ENCODE measurements around the gene ZNF223. TPM values are rescaled to one million over a fixed set of nuclear protein-coding genes. Genes with fewer than 3 reads are reported as not detected.
A peak's percentile ranks its signal among the peaks of the same experiment; 100 is the strongest.

The ZNF223 gene
- total RNA-seq, 2 donors from 2014 or later, result 2.6 to 4.6 TPM

GRCh38 chr19:44050740-44051649 is 841 bp upstream of the ZNF223 start:
- TF ChIP-seq POLR2A (IDR thresholded peaks at IDR 0.05) (peak in 1 of 3 donors; percentile 25), CTCF (IDR thresholded peaks at IDR 0.05) (no peak)
- H3K27ac ChIP-seq, result peak overlapping the region; percentile 41 to 69 (median 62)
- ATAC-seq, result peak; percentile 40
- H3K27me3 ChIP-seq, result no peaks in the 10 kb centered on the region
- intact Hi-C loops (cut with DNase I), result no loop called here
- DNase-seq, result peak; percentile 28 to 41 (median 32)
- H3K4me1 ChIP-seq, result peaks cover 15% of the 10 kb centered on the region
- H3K36me3 ChIP-seq (replicated peaks in 1 of 2; ENCODE audit: insufficient read depth in 1 of 2, low read depth in 2 of 2), result no peaks in the 10 kb centered on the region
- WGBS, 2 donors, result 2 to 7% methylated on average over 18 to 21 of the region's 21 CpGs
- peak overlapping the region; percentile 4 to 47 for H3K4me3 ChIP-seq
- peaks cover 0 to 10% (median 0%) of the 10 kb centered on the region in 3 donors for H3K9me3 ChIP-seq

- peaks cover 0 to 11% (median 0%) of the 10 kb centered on the region in 3 donors for H3K9me3 ChIP-seq
- ATAC-seq (no peak), DNase-seq (no peak)
- intact Hi-C loops (cut with DNase I), result no loop called here
- H3K27me3 ChIP-seq, result no peaks in the 10 kb centered on the region
- H3K36me3 ChIP-seq (replicated peaks in 1 of 2; ENCODE audit: insufficient read depth in 1 of 2, low read depth in 2 of 2), result peaks cover 0 to 3% of the 10 kb centered on the region in 2 donors
- WGBS, 2 donors, result 94% methylated on average over 5 of the region's 5 CpGs
- H3K4me3 ChIP-seq, result no peak overlapping the region
- TF ChIP-seq CTCF (IDR thresholded peaks at IDR 0.05), result no peak
- no peak for TF ChIP-seq POLR2A (IDR thresholded peaks at IDR 0.05)
- no peak overlapping the region for H3K27ac ChIP-seq
- peaks cover 13% of the 10 kb centered on the region for H3K4me1 ChIP-seq
These were observed 4.0 kb downstream of the ZNF223 start for GRCh38 chr19:44055870-44056269.

GRCh38 chr19:44059229-44059628 is 7.4 kb downstream of the ZNF223 start:
- Histone ChIP-seq H3K27ac (no peak overlapping the region), H3K36me3 (replicated peaks in 1 of 2; ENCODE audit: insufficient read depth in 1 of 2, low read depth in 2 of 2) (peaks cover 7 to 11% of the 10 kb centered on the region in 2 donors), H3K27me3 (no peaks in the 10 kb centered on the region), H3K4me3 (no peak overlapping the region), H3K4me1 (no peaks in the 10 kb centered on the region), H3K9me3 (peaks cover 0 to 29% (median 0%) of the 10 kb centered on the region in 3 donors)
- intact Hi-C loops (cut with DNase I), result no loop called here
- no peak for TF ChIP-seq CTCF (IDR thresholded peaks at IDR 0.05)
- no peak for TF ChIP-seq POLR2A (IDR thresholded peaks at IDR 0.05)
- no peak for ATAC-seq
- DNase-seq, result no peak
- WGBS, 2 donors, result 85 to 94% methylated on average over 2 of the region's 2 CpGs

- no peak overlapping the region for H3K4me3 ChIP-seq
- 87 to 88% methylated on average over 1 of the region's 1 CpG for WGBS, 2 donors
- intact Hi-C loops (cut with DNase I), result no loop called here
- H3K27me3 ChIP-seq, result no peaks in the 10 kb centered on the region
- H3K27ac ChIP-seq, result no peak overlapping the region
- no peaks in the 10 kb centered on the region for H3K4me1 ChIP-seq
- DNase-seq (no peak), ATAC-seq (no peak)
- H3K36me3 ChIP-seq (replicated peaks in 1 of 2; ENCODE audit: insufficient read depth in 1 of 2, low read depth in 2 of 2), result peaks cover 8 to 12% of the 10 kb centered on the region in 2 donors
- H3K9me3 ChIP-seq, result peaks cover 0 to 32% (median 0%) of the 10 kb centered on the region in 3 donors
- no peak for TF ChIP-seq CTCF (IDR thresholded peaks at IDR 0.05)
- TF ChIP-seq POLR2A (IDR thresholded peaks at IDR 0.05), result no peak
These were observed 9.2 kb downstream of the ZNF223 start for GRCh38 chr19:44061038-44061437.

Data from body of pancreas (tissue), 4 donors.